ENCODE results near the gene STK17A. TPM values are rescaled to one million over a fixed set of nuclear protein-coding genes. Genes with fewer than 3 reads are reported as not detected.

Gene STK17A
- total and polyA plus RNA-seq, 2 of the 8 experiments (the other 6 are each of a cell fraction or from before 2014, with no cell fraction given): 2.2 to 12.2 TPM

GRCh38 chr7:43630482-43630881 is 47.6 kb downstream of the STK17A start:
- H3K23ac ChIP-seq (ENCODE audit: insufficient read length): no peak overlapping the region
- H2BK20ac ChIP-seq (ENCODE audit: low read length): no peak overlapping the region
- H3K4ac ChIP-seq (replicated peaks; ENCODE audit: insufficient read length, low read depth, low read length): no peak overlapping the region
- no peak overlapping the region for H2BK5ac ChIP-seq (ENCODE audit: low read depth, low read length)
- no peak overlapping the region for H2BK120ac ChIP-seq (replicated peaks; ENCODE audit: low read depth, low read length)
- no peak for FAIRE-seq
- no peak overlapping the region for H2AFZ ChIP-seq (ENCODE audit: low read length)
- DNase-seq (ENCODE audit: low read depth in 1 of 2, low spot score in 2 of 2): no peak
- H3K14ac ChIP-seq (ENCODE audit: insufficient read length): no peak overlapping the region
- H2BK15ac ChIP-seq (ENCODE audit: low read length): no peak overlapping the region
- POLR2A ChIA-PET (ENCODE audit: partially characterized antibody): interaction anchor here (1.1 kb wide), 1 partner anchor 26 kb away, joined by 3 read pairs; no protein-coding TSS in a partner anchor
- H3K4me1 ChIP-seq (replicated peaks in 1 of 4; ENCODE audit: control insufficient read depth in 3 of 4, insufficient read depth in 4 of 4, low read length in 3 of 4): peaks cover 0 to 1% (median 0%) of the 10 kb centered on the region in 4 experiments; a peak in 1 of 7 replicates
- no peaks in the 10 kb centered on the region for H3K27me3 ChIP-seq (replicated peaks in 1 of 4; ENCODE audit: control insufficient read depth in 3 of 4, extremely low read depth in 1 of 4, insufficient read depth in 3 of 4, low read length in 3 of 4)
- H3K79me1 ChIP-seq (ENCODE audit: low read depth, low read length): no peaks in the 10 kb centered on the region
- no peak overlapping the region for H3K9ac ChIP-seq (replicated peaks in 1 of 4; ENCODE audit: extremely low read depth in 1 of 4, low read depth in 3 of 4, low read length in 3 of 4)
- no peaks in the 10 kb centered on the region for H3K79me2 ChIP-seq (ENCODE audit: control insufficient read depth in 1 of 2, insufficient read depth in 2 of 2, low read length in 2 of 2)
- H4K5ac ChIP-seq (ENCODE audit: insufficient read length, low read depth, low read length): no peak overlapping the region
- no peak overlapping the region for H2AK5ac ChIP-seq (ENCODE audit: low read depth, low read length)
- peaks cover 0 to 30% (median 17%) of the 10 kb centered on the region in 4 experiments; a peak in 7 of 8 replicates for H3K36me3 ChIP-seq (ENCODE audit: control insufficient read depth in 2 of 4, insufficient read depth in 4 of 4, low read length in 3 of 4)
- no peak overlapping the region for H3K18ac ChIP-seq (ENCODE audit: extremely low read depth, low read length)
- H4K8ac ChIP-seq (ENCODE audit: extremely low read depth, insufficient read depth, low read length): no peak overlapping the region
- peaks cover 1% of the 10 kb centered on the region in 2 experiments for H4K20me1 ChIP-seq (replicated peaks in 1 of 2; ENCODE audit: control insufficient read depth in 1 of 2, insufficient read depth in 2 of 2, low read length in 2 of 2)
- WGBS, 2 experiments (ENCODE audit: extremely low coverage in 1 of 2, insufficient coverage in 1 of 2, insufficient read length in 1 of 2, insufficient replicate concordance in 2 of 2, low coverage in 1 of 2, low lambda C conversion rate in 2 of 2, missing lambda C conversion rate in 1 of 2): 73% methylated on average over 3 of the region's 3 CpGs; no CpG with 5 or more reads in 1 of the 2 experiments
- no peaks in the 10 kb centered on the region for H3K9me3 ChIP-seq (ENCODE audit: insufficient read depth in 2 of 2, low read depth in 1 of 2, low read length in 1 of 2)
- CTCF ChIA-PET (ENCODE audit: partially characterized antibody): interaction anchor here (0.6 to 1.5 kb wide), 3 partner anchors 48 to 208 kb away, joined by 3 to 5 read pairs (median 3); partner anchors contain the start of gene STK17A
- no peak overlapping the region for H3K27ac ChIP-seq (ENCODE audit: low read depth, low read length)
- no peak overlapping the region for H3K4me2 ChIP-seq (ENCODE audit: insufficient read depth in 1 of 2, low read depth in 2 of 2, low read length in 2 of 2)
- H3K23me2 ChIP-seq (ENCODE audit: low read depth, low read length): no peaks in the 10 kb centered on the region
- H3K56ac ChIP-seq (replicated peaks; ENCODE audit: insufficient read length, low read depth, low read length): no peak overlapping the region
- TF ChIP-seq USF2 (IDR thresholded peaks at IDR 0.05; ENCODE audit: low read length) (no peak), CEBPB (IDR thresholded peaks at IDR 0.05; ENCODE audit: low read depth, low read length) (peak; percentile 90; the same call in 1 of the 2 replicates)
- H2BK12ac ChIP-seq (ENCODE audit: low read depth, low read length): no peak overlapping the region
- H4K91ac ChIP-seq (replicated peaks; ENCODE audit: insufficient read length, low read length): no peak overlapping the region
- no peak overlapping the region for H3K4me3 ChIP-seq (ENCODE audit: extremely low read depth in 1 of 4, insufficient read depth in 2 of 4, low read depth in 3 of 4, low read length in 4 of 4)
